KG1 (cell line): ENCODE measurements around the gene XIRP1.

Source experiments
- DNase-seq: peaks from one replicate; lab custom pipeline; 2025; lab: John Stamatoyannopoulos, UW

Gene XIRP1

DNA sequence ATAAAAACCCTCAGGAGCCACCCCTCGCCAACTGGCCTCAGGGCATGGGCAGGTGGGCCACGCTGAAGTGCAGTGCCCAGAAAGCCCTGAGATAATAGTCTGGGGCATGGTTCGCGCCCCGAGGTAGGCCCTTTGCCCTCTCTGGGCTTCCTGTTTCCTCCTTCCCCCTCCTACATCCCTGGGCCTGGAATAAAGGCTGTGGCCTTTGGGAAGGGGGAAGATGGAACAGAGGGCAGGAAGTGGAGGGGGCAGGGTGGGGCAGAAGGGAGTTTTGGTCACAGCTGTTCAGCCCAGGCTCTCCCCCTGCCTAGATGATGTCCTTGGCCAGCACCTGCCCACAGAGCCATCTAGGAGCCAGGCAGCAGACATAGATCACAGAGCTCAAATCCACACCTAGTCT is 50.3 kb downstream of the XIRP1 start:
- no peak for DNase-seq

- DNase-seq, result no peak
Observed at GRCh38 chr3:39141171-39141995, 51.0 kb downstream of the XIRP1 start.

DNA sequence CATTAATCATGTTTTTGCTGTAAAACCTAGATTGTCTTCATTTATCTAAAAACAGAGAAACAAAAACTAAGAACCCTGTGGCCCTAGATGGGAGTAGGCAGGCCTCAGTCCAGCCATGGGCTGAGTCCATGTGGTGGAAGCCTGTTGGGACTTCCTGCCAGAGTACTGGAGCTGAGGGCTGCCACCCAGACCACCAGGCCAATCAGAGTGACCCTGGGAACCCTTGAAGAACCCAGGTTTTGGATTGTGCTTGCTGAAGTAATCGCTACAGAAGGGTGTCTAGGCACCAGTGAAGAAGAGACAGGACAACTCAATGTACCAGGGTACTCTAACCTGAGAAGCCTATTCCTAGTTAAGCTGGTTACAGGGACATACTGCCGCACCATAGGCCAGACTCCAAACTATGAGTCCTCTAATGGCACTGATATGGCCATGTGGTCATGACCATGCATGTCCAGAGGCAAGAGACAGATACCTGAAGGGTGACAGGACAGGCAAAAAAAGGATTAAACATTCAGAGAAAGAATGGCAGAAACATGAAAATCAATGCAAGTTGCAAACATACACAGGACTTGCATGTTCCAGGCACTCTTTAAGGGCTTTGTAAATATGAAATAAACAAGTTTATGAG is 51.9 kb downstream of the XIRP1 start:
- no peak for DNase-seq

DNA sequence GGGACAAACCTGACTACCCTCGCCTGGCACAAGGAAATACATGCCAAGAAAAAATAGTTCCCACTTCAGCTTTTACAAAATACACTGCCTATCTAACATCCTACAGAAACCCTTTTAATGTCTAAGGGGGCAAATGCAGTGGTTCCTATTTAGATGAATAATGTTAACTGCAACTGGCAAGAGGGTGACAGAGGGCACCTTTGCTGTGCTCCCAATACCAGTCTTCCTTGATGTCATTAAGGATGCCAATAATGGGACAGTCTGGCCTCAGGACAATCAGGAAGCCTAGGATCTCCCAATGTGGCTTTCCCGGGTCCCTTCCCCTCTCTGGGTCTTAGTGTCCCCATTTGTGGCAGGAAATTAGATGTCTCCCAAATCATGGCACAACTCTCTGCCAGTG is 53.0 kb downstream of the XIRP1 start:
- no peak for DNase-seq

DNA sequence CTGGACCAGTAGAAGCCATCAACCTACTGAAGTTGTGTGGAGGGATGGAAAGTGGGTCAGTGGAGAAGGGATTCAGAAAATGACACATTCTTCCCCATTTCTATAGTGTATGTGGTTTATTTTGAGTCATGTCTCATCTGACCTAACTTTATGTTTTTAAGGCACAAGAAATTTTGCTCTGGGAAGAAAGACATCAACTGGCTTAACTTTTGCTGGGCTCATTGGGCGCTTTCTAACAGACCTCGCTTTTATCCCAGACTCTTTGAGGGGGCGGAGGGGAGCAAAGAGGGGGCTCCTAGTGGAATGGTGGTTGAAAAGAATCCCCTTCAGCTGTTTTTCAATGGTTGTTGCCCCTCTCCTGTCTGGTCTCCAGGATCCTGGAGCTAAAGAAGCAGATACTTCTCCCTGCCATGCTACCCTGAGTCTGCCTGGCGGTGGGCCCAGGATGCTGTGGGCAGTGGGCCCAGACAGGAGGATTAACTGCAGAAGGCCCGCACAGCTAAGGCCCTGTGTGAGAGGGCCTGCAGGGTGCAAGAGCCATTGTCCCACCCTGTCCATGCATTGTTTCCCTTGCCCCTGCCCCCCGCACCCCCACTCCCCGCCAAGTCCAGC is 53.5 kb downstream of the XIRP1 start:
- DNase-seq, result no peak

DNA sequence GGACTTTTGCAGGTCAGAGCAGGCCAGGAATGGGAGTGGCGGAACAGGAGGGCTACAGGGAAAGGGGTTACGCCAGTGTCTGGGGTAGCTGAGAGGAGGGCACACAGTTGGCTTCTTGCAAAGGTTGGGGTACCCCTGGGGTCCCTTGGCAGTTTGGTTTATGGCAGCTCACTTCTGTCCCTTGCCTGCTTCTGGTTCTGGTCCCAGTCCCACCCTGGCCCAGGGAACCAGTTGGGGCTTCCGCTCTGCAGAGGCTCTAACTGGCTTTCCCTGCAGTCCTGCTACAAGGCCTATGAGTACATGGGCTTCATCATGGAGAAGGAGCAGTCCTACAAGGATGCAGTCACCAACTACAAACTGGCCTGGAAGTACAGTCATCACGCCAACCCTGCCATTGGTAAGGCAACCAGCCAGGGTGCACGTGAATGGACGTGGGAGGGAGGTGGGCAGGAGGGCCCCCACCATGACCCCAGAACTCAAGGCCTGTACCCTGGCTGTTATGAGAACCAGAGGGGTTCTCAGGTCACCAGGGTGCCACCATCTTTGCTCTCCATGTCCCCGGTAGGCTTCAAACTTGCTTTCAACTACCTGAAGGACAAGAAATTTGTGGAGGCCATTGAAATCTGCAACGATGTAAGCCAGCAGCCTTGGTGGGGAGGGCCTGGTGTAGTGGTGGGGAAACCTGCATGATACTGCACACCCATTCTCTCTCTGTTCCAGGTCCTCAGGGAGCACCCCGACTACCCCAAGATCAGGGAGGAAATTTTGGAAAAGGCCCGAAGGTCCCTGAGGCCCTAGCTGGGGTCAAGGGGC is 54.2 kb downstream of the XIRP1 start:
- no peak for DNase-seq

GRCh38 chr3:39137435-39137936 is 54.9 kb downstream of the XIRP1 start:
- no peak for DNase-seq

- DNase-seq, result no peak
Observed at GRCh38 chr3:39136533-39137434, 55.6 kb downstream of the XIRP1 start.

DNA sequence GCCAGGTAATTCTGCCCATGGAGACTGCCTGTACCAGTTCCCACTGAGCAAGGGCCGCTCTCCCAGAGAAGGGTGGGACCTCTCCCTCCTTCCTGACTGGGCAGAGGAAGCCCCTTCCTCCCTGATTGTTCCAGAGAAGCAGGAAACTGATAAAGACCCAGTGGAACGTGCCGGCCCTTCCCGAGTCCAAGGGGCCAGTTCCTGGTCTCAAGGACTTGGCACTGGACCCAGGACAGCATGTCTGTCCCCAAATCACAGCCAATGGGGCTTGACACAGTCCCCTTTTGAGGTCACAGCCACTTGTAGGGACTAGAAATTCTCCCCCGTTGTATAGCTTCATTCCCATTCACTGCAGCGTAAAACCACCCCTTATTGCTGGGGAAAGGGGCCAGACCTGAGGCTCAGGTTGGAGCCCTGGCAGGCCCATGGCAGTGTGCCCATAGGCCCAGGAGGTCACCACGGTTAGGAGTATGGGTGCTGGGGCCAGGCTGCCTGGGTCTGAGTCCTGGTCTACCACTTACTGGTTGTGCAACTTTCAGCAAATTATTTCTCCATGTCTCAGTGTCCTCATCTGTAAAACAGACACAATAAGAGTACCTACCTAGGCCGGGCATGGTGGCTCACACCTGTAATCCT is 57.1 kb downstream of the XIRP1 start:
- no peak for DNase-seq

DNA sequence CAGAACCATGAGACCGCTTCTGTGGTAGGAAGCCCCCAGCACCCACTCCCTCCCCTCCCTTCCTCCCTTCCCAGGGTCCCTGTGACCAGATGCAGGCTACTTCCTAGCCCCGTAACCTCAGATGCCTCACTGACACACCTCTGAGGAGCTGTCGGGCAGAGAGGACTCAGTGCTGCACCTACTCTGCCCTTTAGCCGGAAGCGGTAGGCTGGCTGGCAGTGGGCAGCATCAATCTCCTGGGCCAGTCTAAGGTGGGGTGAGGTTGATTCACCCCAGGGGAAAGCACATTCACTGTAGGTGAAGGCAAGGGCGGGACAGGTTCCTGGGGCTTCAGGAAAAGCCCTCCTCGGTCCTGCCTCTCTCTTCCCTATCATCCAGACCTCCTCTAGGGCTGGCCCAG is 58.1 kb downstream of the XIRP1 start:
- DNase-seq, result no peak

GRCh38 chr3:39133822-39134221 is 58.6 kb downstream of the XIRP1 start:
- no peak for DNase-seq
